HG02973 (cell line): ENCODE measurements around the gene LRFN5.
"Not testable (repeated sequence)": the region's sequence is repeated elsewhere in the genome, so short reads cannot be mapped to it uniquely, and the experiment has no call there.

Experiments
- ATAC-seq: cut with Tn5 transposase; IDR thresholded peaks from one replicate; pipeline ENCODE4 v1.9.1; 2021; ENCODE audit warnings: moderate library complexity; ENCODE audit not compliant: unreplicated experiment

LRFN5 gene

DNA sequence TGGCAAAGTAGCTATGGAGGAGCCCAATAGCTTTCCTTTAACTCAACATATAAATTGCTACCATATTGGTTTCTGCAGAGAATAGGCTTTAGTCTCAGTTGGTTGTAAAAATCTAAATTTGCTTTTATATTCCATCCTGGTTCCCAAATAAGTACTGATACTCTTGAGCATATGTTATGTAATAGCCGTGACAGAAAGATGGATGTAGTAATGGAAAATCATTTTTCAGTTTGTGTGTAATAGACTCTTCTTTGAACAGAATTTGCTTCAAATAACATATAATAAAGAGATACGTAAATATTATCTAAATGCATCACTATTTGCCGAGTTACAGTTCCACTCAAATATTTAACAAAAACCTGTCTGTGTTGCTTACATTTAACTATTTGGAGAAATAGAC, 271.6 kb downstream of the LRFN5 start:
- no peak for ATAC-seq

DNA sequence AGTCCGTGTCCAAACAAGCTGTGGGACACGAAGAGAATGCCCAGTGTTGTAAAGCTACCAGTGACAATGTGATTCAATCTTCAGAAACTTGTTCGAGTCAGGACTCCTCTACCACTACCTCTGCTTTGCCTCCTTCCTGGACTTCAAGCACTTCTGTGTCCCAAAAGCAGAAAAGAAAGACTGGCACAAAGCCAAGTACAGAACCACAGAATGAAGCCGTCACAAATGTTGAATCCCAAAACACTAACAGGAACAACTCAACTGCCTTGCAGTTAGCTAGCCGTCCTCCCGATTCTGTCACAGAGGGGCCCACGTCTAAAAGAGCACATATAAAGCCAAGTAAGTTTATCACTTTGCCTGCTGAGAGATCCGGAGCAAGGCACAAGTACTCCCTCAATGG, 284.9 kb downstream of the LRFN5 start:
- no peak for ATAC-seq

DNA sequence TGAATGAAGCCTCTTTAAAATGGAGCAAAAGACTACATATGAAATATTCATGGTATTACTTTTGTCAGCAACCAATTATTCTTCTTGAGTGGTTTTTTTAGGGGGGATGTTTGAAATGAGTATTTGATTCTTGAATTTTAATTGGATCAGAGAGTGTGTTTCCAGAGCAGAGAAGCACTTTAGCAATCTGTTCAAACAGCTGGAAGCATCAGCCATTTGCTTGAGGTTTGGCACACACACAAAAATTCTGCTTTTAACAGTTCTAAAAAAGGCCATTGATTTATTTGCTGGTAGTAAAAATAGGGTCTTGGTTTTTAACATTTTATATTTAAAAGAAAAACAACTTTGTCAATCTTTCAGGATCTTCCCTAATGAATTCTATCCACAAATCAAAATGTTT, 292.7 kb downstream of the LRFN5 start:
- ATAC-seq: no peak

GRCh38 chr14:41900644-41901043, 294.0 kb downstream of the LRFN5 start:
- ATAC-seq: no peak

DNA sequence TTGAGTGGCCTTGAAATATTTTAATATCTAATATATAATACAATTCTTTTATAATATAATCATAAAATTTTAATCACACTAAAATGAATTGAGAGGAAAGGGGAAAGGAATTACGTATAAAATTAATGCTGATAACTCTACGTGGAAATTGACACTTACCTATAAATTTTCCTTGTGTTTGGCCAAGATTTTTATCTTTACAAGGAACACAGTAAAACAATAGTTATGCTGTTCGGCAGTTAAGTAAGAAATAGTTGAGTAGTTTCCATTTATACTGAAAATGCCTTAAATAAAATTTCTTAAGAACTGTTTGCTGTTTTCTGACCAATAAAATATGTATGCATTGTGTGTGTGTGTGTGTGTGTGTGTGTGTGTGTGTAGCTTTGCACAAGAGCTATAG, 294.4 kb downstream of the LRFN5 start:
- ATAC-seq: no peak

DNA sequence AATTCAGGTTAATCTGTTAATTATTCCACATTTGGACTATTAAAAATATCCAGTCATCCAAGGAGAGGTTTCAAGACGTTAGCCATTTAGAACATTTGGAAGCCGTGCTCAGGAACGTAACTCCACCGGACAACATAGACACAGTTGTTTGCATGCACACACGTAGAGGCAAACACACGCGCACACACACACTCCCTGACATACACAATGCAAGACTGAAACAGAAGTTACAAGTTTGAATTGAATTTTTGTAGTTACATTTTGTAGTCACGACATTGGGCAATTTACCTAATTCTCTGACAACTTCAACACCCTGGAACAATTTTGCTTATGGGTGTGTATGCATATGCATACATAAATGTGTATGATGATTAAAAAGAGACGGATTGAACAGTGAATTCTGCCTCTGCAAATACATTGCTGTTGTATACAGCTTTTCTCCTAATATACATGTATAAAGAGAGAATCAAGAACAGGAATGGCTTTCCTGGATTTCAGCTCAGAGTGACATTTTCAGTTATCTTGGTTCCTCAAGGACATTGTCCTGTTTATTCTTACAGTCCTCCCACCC, 298.8 kb downstream of the LRFN5 start:
- no peak for ATAC-seq

DNA sequence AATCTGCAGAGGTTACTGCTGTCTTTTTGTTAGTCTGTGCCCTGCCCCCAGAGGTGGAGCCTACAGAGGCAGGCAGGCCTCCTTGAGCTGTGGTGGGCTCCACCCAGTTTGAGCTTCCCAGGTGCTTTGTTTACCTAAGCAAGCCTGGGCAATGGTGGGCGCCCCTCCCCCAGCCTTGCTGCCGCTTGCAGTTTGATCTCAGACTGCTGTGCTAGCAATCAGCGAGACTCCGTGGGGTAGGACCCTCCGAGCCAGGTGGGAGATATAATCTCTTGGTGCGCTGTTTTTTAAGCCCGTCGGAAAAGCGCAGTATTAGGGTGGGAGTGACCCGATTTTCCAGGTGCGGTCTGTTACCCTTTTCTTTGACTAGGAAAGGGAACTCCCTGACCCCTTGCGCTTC, 304.5 kb downstream of the LRFN5 start:
- ATAC-seq: not testable (repeated sequence)

GRCh38 chr14:41913398-41913797, 306.7 kb downstream of the LRFN5 start:
- no peak for ATAC-seq

GRCh38 chr14:41915732-41916131, 309.1 kb downstream of the LRFN5 start:
- no peak for ATAC-seq

DNA sequence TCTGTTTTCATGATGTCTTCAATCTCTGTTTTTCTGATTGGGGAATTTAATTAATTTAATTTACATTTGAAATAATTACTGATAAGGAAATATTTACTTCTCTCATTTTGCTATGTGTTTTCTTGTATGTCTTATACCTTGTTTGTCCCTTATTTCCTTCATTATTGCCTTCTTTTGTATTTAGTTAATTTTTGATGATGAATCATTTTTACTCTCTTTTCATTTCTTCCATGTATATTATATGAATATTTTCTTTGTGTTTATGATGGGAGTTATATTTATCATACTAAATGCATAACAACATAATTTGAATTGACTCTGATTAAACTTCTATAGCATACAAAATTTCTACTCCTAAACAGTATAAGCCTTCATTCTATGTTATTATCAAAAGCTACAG, 309.6 kb downstream of the LRFN5 start:
- ATAC-seq: no peak

- no peak for ATAC-seq
These were observed 318.7 kb downstream of the LRFN5 start for GRCh38 chr14:41925409-41925808.

DNA sequence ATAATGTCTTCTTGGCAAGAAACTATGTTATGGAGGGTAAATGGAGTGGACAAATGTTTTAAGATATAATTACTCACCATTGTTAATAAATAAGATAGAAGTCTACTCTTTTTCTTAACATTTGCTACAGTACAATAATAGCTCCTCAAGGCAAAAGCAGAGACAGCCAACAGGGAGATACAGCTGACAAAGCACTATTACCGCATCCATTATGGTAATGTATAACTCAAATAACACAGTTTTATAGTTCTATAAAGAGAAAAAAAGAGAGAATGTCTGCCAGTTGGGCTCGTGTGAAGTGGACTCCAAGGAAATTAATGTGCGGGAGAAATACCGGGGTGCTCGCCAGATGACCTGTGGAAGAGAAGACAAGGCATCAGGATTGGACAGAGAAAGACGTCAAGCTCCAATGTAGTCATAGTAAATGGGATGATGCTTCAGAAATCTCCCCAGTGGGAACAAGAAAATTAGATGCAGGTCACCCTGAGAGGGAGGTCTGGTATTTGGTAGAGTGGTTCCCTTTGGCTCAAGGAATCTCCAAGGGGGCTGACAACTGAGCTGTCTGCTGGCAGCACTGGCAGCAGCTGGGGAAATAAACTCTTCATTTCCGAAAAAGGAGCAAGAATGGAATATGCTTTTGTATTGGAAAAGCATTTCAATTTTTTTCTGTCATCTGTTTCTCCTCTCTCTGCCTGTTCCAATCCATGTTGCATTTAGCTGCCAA, 343.9 kb downstream of the LRFN5 start:
- no peak for ATAC-seq
